Muscle layer of colon (tissue), 2 donors: Measurements from ENCODE around the gene MMADHC.
"Not testable (repeated sequence)": the region's sequence is repeated elsewhere in the genome, so short reads cannot be mapped to it uniquely, and the experiment has no call there.

ENCODE experiments used
- H3K27ac ChIP-seq: one replicate; pipeline ENCODE4 v1.7.0; 2013; ENCODE audit warnings: low read depth, mild to moderate bottlenecking, low read length, moderate library complexity
- H3K27me3 ChIP-seq, 2 donors: one replicate each; pipeline ENCODE4 v1.7.0; 2013; ENCODE audit warnings: low read length in 2 of 2, mild to moderate bottlenecking in 2 of 2; ENCODE audit not compliant: insufficient read depth in 2 of 2, control insufficient read depth in 1 of 2
- H3K36me3 ChIP-seq: one replicate; pipeline ENCODE4 v1.7.0; 2013; ENCODE audit warnings: mild to moderate bottlenecking, low read length; ENCODE audit not compliant: insufficient read depth
- H3K4me1 ChIP-seq: one replicate; pipeline ENCODE4 v1.7.0; 2013; ENCODE audit warnings: mild to moderate bottlenecking, low read length; ENCODE audit not compliant: insufficient read depth
- H3K4me3 ChIP-seq, 2 donors: one replicate each; pipeline ENCODE4 v1.7.0; 2013; ENCODE audit warnings: low read length in 2 of 2, low read depth in 1 of 2, mild to moderate bottlenecking in 1 of 2, moderate library complexity in 1 of 2
- H3K9ac ChIP-seq: one replicate; pipeline ENCODE4 v1.7.0; 2013; ENCODE audit warnings: low read length
- H3K9me3 ChIP-seq: one replicate; pipeline ENCODE4 v1.7.0; 2013; ENCODE audit warnings: mild to moderate bottlenecking, low read length
- donor health status: abdominal sarcoma.
- donor health status: Adenocarcinoma of cecum.

Gene MMADHC

DNA sequence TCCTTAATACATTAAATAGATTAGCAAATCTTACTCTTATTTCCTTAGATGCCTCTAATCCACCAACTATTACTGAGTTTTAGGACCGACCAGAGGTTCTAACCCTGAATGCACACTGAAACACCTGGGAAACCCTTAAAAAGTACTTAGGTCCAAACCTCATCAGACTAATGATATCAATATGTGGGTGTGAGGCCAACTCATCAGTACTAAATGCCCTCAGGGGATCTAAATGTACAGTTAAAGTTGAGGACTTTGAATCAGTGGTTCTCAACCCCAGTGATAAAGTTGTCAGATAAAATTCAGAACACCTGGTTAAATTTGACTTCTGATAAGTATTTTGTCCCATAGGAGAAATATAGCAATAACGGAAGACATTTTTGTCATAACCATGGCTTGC lies 20.9 kb downstream of the MMADHC start:
- H3K9me3 ChIP-seq, result no peaks in the 10 kb centered on the region
- H3K4me3 ChIP-seq, result no peak overlapping the region
- H3K9ac ChIP-seq, result no peak overlapping the region
- peaks cover 32% of the 10 kb centered on the region for H3K36me3 ChIP-seq
- no peak overlapping the region for H3K27ac ChIP-seq
- no peaks in the 10 kb centered on the region for H3K4me1 ChIP-seq
- no peaks in the 10 kb centered on the region for H3K27me3 ChIP-seq

DNA sequence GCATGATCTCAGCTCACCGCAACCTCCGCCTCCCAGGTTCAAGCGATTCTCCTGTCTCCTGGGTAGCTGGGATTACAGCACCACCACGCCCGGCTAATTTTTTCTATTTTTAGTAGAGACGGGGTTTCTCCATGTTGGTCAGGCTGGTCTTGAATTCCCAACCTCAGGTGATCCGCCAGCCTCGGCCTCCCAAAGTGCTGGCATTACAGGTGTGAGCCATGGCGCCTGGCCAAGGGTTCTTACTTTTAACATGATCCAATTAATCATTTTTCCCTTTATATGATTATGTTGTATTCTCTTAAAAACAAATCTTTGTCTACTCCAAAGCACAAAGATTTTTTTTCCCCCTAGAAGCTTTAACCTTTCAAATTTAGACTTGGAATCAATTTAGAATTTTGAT lies 21.9 kb downstream of the MMADHC start:
- H3K9ac ChIP-seq, H3K4me1 ChIP-seq, H3K4me3 ChIP-seq, H3K27me3 ChIP-seq, H3K9me3 ChIP-seq, H3K27ac ChIP-seq: not testable (repeated sequence)
- H3K36me3 ChIP-seq, result peaks cover 30% of the 10 kb centered on the region

DNA sequence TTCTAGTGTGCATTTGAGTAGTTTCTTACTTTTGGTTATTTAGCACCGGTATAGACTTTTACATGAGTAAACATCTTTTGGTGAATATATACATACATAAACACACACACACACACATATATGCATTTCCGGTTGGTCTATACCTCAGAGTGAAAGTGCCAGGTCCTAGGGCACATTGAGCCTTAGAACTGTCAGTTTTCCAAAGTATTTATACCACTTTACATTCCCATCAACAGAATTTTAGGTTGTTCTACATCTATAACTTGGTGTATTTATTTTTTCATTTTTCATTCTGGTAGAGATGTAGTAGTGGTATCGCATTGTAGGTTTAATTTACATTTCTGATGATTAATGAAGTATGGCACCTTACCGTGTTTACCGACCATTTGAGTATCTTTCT lies 22.6 kb downstream of the MMADHC start:
- Histone ChIP-seq H3K4me1 (no peaks in the 10 kb centered on the region), H3K9ac (no peak overlapping the region), H3K27ac (no peak overlapping the region), H3K9me3 (no peaks in the 10 kb centered on the region), H3K36me3 (peaks cover 24% of the 10 kb centered on the region), H3K4me3 (no peak overlapping the region), H3K27me3 (no peaks in the 10 kb centered on the region)

DNA sequence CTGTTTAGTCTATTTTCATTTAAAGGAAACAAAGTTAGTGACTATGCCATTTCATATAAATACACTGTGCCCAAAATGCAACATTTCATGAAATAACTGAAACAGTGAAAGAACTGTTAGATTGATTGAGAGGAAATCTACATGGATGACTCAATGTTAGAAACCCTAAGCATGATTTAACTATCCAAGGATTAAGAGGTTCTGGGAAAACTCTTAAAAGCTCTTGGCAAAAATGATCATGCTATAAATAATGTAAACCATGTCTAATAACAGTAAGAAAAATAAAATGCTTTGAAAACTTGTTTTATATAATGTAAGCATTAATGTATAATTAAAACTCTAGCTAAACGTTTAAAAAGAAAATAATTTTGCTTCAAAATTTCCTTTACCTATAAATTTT lies 23.5 kb downstream of the MMADHC start:
- Histone ChIP-seq H3K27ac (no peak overlapping the region), H3K4me1 (no peaks in the 10 kb centered on the region), H3K27me3 (no peaks in the 10 kb centered on the region), H3K9me3 (no peaks in the 10 kb centered on the region), H3K36me3 (peaks cover 18% of the 10 kb centered on the region), H3K4me3 (no peak overlapping the region), H3K9ac (no peak overlapping the region)

DNA sequence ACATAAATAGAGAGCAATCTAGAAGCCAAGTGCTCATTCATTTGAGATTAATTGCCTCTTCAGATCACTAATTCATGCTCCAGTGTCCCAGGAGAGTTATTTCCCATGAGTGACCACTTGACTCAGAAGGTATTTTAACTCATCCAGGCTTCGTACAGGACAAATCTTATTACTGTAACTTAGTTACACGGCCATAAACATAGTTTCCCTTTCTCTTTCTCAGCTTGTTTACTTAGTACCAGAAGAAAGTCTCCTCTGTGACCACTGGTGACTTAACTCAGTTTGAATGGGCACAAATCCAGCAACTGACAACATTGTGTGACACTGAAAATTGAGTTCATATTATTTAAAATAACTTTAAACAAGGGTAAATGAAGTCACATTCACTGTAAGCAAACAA lies 25.3 kb downstream of the MMADHC start:
- Histone ChIP-seq H3K4me1 (no peaks in the 10 kb centered on the region), H3K9ac (no peak overlapping the region), H3K4me3 (no peak overlapping the region), H3K9me3 (no peaks in the 10 kb centered on the region), H3K27me3 (no peaks in the 10 kb centered on the region), H3K36me3 (peaks cover under 1% of the 10 kb centered on the region), H3K27ac (no peak overlapping the region)

DNA sequence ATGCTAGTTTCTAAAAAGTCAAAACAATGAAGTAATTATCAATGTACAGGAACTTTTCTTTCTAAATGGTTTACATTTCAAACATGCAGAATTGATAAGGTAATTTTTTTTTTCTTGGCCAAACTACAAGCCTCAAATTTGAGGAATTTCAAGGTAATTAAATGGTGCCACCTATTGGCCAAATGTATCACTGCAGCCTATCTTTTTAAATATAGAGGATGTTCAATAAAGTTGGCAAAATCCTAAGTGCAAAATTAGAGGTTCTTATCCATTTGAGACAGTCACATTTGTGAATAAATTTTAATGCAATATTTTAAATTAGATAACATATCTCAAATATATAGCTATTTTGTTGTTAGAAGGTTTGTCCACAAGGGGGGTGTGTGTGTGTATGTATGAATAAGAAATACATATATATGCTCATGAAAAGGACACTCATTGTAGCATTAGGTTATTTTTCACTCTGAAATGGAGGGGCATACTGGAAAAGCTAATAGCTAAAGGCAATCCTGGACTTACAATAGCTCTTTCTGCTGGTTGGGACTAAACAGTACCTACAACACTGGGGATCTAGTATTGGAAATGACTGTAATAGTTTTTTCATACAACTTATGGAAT lies 26.2 kb downstream of the MMADHC start:
- no peak overlapping the region for H3K4me3 ChIP-seq
- H3K36me3 ChIP-seq, result no peaks in the 10 kb centered on the region
- no peaks in the 10 kb centered on the region for H3K27me3 ChIP-seq
- no peaks in the 10 kb centered on the region for H3K9me3 ChIP-seq
- no peak overlapping the region for H3K27ac ChIP-seq
- H3K4me1 ChIP-seq, result no peaks in the 10 kb centered on the region
- no peak overlapping the region for H3K9ac ChIP-seq

DNA sequence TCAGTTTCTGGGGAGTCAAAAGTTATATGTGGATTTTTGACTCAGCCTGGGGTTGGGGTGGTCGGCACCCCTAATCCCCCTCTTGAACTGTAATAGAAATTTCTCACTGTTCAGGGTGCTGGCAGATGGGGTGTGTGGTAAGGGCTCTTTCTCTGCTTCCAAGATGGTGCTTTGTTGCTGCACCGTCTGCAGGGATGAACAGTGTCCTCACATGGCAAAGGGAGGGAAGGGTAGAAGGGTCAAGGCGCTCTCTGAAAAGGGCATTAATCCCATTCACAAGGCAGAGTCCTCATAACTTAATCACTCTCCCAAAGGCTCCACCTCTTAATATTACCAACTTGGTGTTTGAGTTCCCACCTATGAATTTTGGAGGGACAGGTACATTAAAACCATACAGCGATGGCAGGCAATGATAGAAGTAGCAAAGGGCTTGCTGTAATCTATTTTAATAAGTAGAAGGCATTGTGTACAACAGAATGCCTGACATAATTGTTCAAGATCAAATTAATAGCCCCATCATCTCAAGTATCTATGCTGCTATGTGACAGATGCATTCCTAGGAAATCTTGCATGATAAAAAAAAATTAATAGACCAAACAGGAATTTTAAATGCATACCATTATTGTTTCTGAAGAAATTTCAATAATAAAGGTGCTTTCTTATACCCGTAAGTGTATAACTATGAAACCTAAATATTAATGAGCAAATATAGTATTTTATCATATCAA lies 28.1 kb downstream of the MMADHC start:
- H3K9ac ChIP-seq, result no peak overlapping the region
- H3K4me1 ChIP-seq, result no peaks in the 10 kb centered on the region

DNA sequence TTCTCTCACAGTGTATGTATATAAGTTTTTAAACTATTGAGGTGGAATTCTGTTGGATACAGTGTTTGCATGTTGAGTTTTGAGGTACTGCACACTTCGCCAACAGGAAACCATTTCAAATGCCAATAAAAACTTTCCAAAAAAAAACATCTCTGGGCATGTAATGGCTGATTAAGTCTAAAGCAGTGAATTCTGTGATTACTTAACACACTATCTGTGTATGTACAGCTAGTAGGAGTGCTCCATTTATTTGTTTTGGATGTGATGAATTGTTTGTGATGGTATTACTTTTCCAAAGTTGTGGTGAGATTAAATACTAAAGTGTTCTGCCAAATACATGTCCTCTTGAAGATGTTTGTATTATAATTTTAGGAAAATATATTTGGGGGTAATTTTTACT lies 31.1 kb downstream of the MMADHC start:
- H3K27ac ChIP-seq, result no peak overlapping the region
- H3K4me3 ChIP-seq, result no peak overlapping the region
- H3K9me3 ChIP-seq, result no peaks in the 10 kb centered on the region
- H3K27me3 ChIP-seq, result no peaks in the 10 kb centered on the region
- no peaks in the 10 kb centered on the region for H3K36me3 ChIP-seq
- no peaks in the 10 kb centered on the region for H3K4me1 ChIP-seq
- no peak overlapping the region for H3K9ac ChIP-seq

More for the DNA sequence above, 28.1 kb downstream of the MMADHC start:
- Histone ChIP-seq H3K27ac (no peak overlapping the region), H3K9me3 (no peaks in the 10 kb centered on the region), H3K36me3 (no peaks in the 10 kb centered on the region), H3K27me3 (no peaks in the 10 kb centered on the region), H3K4me3 (no peak overlapping the region)

DNA sequence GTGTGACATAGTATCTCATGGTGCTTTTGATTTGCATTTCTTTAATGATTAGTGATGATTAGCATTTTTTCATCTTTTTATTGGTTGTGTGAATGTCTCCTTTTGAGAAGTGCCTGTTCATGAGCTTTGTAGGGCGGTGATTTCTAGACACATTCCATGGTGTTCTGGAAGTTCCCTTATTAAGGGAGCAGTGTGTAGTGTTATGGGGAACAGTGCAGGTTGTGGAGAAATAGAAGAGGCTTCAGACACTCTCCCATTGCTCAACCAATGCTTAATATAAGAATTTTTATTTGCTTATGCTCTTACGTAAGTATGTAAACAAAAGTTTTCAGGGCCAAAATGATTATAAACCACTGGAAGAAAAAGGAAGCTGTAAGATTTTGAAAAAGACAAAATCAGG lies 34.7 kb downstream of the MMADHC start:
- Histone ChIP-seq H3K27ac (no peak overlapping the region), H3K9ac (no peak overlapping the region), H3K27me3 (no peaks in the 10 kb centered on the region), H3K4me1 (no peaks in the 10 kb centered on the region), H3K36me3 (no peaks in the 10 kb centered on the region), H3K9me3 (no peaks in the 10 kb centered on the region), H3K4me3 (no peak overlapping the region)

DNA sequence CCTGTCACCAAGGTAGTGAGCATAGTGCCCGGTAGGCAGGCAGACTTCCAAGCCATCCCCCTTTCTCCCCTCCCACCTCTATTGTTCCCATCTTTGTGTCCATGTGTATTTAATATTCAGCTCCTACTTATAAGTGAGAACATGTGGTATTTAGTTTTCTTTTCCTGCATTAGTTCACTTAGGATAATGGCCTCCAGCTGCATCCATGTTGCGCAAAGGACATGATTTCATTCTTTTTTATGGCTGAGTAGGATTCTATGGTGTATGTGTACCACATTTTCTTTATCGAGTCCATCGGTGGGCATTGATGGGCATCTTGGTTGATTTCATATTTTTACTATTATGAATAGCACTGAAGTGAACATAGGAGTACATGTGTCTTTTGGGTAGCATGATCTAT lies 35.3 kb downstream of the MMADHC start:
- H3K36me3 ChIP-seq, result no peaks in the 10 kb centered on the region

DNA sequence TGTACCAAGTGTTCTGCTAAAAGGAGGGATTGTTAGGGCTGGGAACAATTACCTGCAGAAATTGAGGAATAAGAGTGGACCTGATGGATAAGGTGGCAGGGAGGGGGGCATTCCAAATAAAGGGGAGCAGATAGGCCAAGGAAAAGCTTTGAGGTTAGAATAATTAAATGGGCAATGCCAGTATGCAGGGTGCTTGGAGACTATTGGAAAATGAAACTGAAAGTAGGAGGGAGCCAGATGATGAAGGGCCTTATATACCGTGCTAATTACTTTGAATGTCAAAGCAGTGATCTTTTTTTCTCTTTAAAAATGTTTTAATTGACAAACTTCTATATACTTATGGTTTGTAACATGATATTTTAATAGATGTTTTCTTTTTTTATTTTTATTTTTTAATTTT lies 42.9 kb downstream of the MMADHC start:
- H3K4me3 ChIP-seq, result no peak overlapping the region

More for the DNA sequence above, 35.3 kb downstream of the MMADHC start:
- no peak overlapping the region for H3K27ac ChIP-seq
- no peaks in the 10 kb centered on the region for H3K27me3 ChIP-seq
- no peak overlapping the region for H3K4me3 ChIP-seq
- no peaks in the 10 kb centered on the region for H3K9me3 ChIP-seq
- no peaks in the 10 kb centered on the region for H3K4me1 ChIP-seq
- no peak overlapping the region for H3K9ac ChIP-seq

DNA sequence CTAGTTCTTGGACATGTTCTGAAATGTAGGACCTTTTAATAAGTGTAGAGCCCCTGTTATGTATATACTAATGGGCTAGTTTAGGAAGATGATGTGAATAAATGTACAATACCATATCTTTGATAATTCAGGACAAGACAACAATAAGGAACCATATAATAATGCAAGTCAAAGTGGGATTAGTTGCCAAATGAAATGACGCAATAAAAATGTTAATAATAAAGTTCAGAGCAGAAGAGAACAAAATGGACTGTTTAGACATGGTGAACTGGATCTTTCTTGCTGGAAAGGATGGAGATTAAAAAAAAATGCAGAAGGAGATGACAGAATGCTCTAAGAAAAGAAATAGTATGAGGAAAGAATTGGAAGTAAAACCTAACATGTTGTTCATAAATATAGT lies 43.7 kb downstream of the MMADHC start:
- Histone ChIP-seq H3K36me3 (no peaks in the 10 kb centered on the region), H3K9ac (no peak overlapping the region), H3K4me1 (no peaks in the 10 kb centered on the region), H3K4me3 (no peak overlapping the region), H3K9me3 (no peaks in the 10 kb centered on the region), H3K27me3 (no peaks in the 10 kb centered on the region), H3K27ac (no peak overlapping the region)

More for the DNA sequence above, 42.9 kb downstream of the MMADHC start:
- no peak overlapping the region for H3K27ac ChIP-seq
- H3K36me3 ChIP-seq, result no peaks in the 10 kb centered on the region
- H3K9me3 ChIP-seq, result no peaks in the 10 kb centered on the region
- no peaks in the 10 kb centered on the region for H3K27me3 ChIP-seq
- H3K4me1 ChIP-seq, result no peaks in the 10 kb centered on the region
- H3K9ac ChIP-seq, result no peak overlapping the region
